ENCODE results near the gene HDAC8. TPM values are rescaled to one million over a fixed set of nuclear protein-coding genes. Genes with fewer than 3 reads are reported as not detected.

HDAC8 gene
- polyA plus RNA-seq, 1 donor from 2014 or later, result 54.0 TPM

GRCh38 chrX:72306085-72306801 is 266.4 kb downstream of the HDAC8 start:
- Histone ChIP-seq H3K36me3 (ENCODE audit: insufficient read depth, low read length) (no peaks in the 10 kb centered on the region), H4K20me1 (ENCODE audit: insufficient read depth) (no peaks in the 10 kb centered on the region), H3K27me3 (ENCODE audit: insufficient read depth, low read depth, low read length) (peaks cover 46% of the 10 kb centered on the region), H3K9ac (ENCODE audit: low read length) (peak overlapping the region; percentile 55), H2AFZ (ENCODE audit: low read depth, low read length) (no peak overlapping the region), H3K79me2 (replicated peaks; ENCODE audit: insufficient read depth, low read length) (no peaks in the 10 kb centered on the region), H3K27ac (ENCODE audit: low read length) (no peak overlapping the region), H3K9me3 (ENCODE audit: low read length) (no peaks in the 10 kb centered on the region), H3K4me3 (ENCODE audit: low read length) (peak overlapping the region; percentile 72), H3K4me2 (ENCODE audit: low read length) (peak overlapping the region; percentile 48), H3F3A (ENCODE audit: insufficient read depth, low read length, poor library complexity, severe bottlenecking) (no peaks in the 10 kb centered on the region), H3K9me2 (ENCODE audit: insufficient read depth, low read length) (no peaks in the 10 kb centered on the region)
- TF ChIP-seq EP300 (conservative IDR thresholded peaks at IDR 0.05; ENCODE audit: poor library complexity, severe bottlenecking), result no peak
- TF ChIP-seq SMC3 (conservative IDR thresholded peaks at IDR 0.05; ENCODE audit: poor library complexity), result no peak
- no peak for TF ChIP-seq REST (IDR thresholded peaks at IDR 0.05; ENCODE audit: borderline replicate concordance)
- no peak for TF ChIP-seq CTCF (IDR thresholded peaks at IDR 0.05; ENCODE audit: poor library complexity, severe bottlenecking)
- TF ChIP-seq RAD21 (conservative IDR thresholded peaks at IDR 0.05), result no peak
- no peak for TF ChIP-seq POLR2AphosphoS5 (IDR thresholded peaks at IDR 0.05)
- no peak for TF ChIP-seq TAF1 (IDR thresholded peaks at IDR 0.05; ENCODE audit: low read depth)
- TF ChIP-seq EZH2 (IDR thresholded peaks at IDR 0.05; ENCODE audit: borderline replicate concordance, insufficient read depth, low read length, poor library complexity, severe bottlenecking), result no peak
- TF ChIP-seq MXI1 (conservative IDR thresholded peaks at IDR 0.05; ENCODE audit: poor library complexity, severe bottlenecking), result no peak

- no peaks in the 10 kb centered on the region for H4K20me1 ChIP-seq (ENCODE audit: insufficient read depth)
- no peaks in the 10 kb centered on the region for H3F3A ChIP-seq (ENCODE audit: insufficient read depth, low read length, poor library complexity, severe bottlenecking)
- peaks cover 46% of the 10 kb centered on the region for H3K27me3 ChIP-seq (ENCODE audit: insufficient read depth, low read depth, low read length)
- H3K4me3 ChIP-seq (ENCODE audit: low read length), result peak within 1 kb of the TSS; percentile 72
- no peaks in the 10 kb centered on the region for H3K36me3 ChIP-seq (ENCODE audit: insufficient read depth, low read length)
- TF ChIP-seq RAD21 (conservative IDR thresholded peaks at IDR 0.05), result no peak
- TF ChIP-seq REST (IDR thresholded peaks at IDR 0.05; ENCODE audit: borderline replicate concordance), result no peak
- no peak for TF ChIP-seq MXI1 (conservative IDR thresholded peaks at IDR 0.05; ENCODE audit: poor library complexity, severe bottlenecking)
- no peak for TF ChIP-seq EP300 (conservative IDR thresholded peaks at IDR 0.05; ENCODE audit: poor library complexity, severe bottlenecking)
- no peak for TF ChIP-seq POLR2AphosphoS5 (IDR thresholded peaks at IDR 0.05)
- TF ChIP-seq CTCF (IDR thresholded peaks at IDR 0.05; ENCODE audit: poor library complexity, severe bottlenecking), result no peak
- TF ChIP-seq EZH2 (IDR thresholded peaks at IDR 0.05; ENCODE audit: borderline replicate concordance, insufficient read depth, low read length, poor library complexity, severe bottlenecking), result no peak
- no peak for TF ChIP-seq SMC3 (conservative IDR thresholded peaks at IDR 0.05; ENCODE audit: poor library complexity)
- no peak for TF ChIP-seq TAF1 (IDR thresholded peaks at IDR 0.05; ENCODE audit: low read depth)
- peak within 1 kb of the TSS; percentile 48 for H3K4me2 ChIP-seq (ENCODE audit: low read length)
- H3K27ac ChIP-seq (ENCODE audit: low read length), result no peak within 1 kb of the TSS
- peak within 1 kb of the TSS; percentile 55 for H3K9ac ChIP-seq (ENCODE audit: low read length)
- peak within 1 kb of the TSS; percentile 27 for H2AFZ ChIP-seq (ENCODE audit: low read depth, low read length)
- no peaks in the 10 kb centered on the region for H3K9me2 ChIP-seq (ENCODE audit: insufficient read depth, low read length)
- H3K9me3 ChIP-seq (ENCODE audit: low read length), result no peaks in the 10 kb centered on the region
- H3K79me2 ChIP-seq (replicated peaks; ENCODE audit: insufficient read depth, low read length), result no peaks in the 10 kb centered on the region
Measured at GRCh38 chrX:72305286-72306084, 267.2 kb downstream of the HDAC8 start, which contains the start of gene CITED1. CITED1 (minus strand) TSS chrX:72305914; CDS start chrX:72302869, 3,045 bp downstream.

Data from neural cell (in vitro differentiated cells).